GM19455 (cell line): ENCODE results near the gene JKAMP.

Experiments used
- ATAC-seq: cut with Tn5 transposase; IDR thresholded peaks from one replicate; pipeline ENCODE4 v1.9.1; 2021; ENCODE audit not compliant: unreplicated experiment

The JKAMP gene

DNA sequence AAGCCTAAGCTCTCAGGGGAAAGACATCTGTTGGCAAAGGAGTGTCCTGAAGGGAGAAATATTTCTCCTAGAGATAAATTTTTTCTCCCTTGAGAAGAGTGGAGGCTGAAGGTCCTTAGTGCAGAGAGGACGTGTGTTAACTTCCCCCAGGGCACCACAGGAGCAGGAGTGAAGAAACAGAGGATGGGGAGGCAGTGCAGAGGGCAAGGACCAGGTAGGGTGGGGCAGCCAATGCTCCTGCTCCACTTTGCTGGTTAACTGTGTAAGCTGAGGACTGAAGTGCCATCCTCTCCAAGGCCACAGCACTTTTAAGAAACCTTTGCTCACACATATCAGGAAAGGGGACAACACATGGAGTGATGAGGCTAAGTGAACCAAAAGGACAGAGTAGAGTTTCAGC is 4.2 kb upstream of the JKAMP start:
- no peak for ATAC-seq

DNA sequence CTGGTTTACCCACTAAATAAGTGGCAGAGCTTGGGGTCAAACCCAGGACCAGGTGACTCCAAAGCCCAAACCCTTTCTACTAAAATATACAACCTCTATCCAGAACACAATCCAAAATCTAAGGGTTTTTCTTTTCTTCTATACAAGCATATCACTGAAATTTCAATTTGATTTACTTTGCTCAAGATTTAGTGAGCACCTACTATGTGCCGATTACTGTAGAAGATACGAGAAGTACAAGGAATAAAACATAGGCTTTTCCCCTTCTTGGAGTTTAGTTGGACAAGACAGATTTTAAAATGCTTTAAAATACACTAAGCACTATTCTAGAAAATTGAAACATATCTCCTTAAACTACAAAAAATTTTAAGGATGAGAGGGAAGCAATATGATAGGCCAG is 2.9 kb upstream of the JKAMP start:
- ATAC-seq = no peak

DNA sequence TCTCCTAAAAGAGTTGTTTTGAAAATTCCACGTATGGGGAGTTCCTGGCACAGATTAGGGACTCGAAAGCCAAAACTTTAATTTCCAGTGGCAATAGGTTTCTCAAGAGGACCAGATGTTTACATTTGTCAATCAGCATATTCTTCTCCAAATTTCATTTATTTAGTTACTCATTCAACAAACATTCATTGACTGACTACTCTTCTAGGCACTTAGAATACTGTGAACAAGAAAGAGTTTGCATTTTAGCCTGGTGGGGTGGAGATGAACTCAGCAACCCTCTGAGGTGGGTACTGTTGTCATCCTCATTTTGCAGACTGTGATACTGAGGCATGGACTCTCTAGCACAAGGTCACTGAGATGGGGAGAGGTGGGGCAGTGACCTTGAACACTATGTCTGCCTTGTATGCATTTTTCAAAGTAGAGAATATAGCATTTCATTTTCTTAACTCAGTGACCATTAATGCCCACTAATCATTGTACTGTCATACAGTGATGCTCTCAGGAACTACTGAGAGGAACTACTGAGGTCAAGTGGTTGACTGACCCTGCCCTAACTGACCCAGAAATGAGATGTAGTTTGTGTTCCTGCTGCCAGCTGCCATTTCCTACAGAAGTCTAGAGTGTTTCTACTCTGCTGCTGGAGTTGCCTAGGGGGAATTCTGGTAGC is 2.3 kb upstream of the JKAMP start:
- ATAC-seq = no peak

DNA sequence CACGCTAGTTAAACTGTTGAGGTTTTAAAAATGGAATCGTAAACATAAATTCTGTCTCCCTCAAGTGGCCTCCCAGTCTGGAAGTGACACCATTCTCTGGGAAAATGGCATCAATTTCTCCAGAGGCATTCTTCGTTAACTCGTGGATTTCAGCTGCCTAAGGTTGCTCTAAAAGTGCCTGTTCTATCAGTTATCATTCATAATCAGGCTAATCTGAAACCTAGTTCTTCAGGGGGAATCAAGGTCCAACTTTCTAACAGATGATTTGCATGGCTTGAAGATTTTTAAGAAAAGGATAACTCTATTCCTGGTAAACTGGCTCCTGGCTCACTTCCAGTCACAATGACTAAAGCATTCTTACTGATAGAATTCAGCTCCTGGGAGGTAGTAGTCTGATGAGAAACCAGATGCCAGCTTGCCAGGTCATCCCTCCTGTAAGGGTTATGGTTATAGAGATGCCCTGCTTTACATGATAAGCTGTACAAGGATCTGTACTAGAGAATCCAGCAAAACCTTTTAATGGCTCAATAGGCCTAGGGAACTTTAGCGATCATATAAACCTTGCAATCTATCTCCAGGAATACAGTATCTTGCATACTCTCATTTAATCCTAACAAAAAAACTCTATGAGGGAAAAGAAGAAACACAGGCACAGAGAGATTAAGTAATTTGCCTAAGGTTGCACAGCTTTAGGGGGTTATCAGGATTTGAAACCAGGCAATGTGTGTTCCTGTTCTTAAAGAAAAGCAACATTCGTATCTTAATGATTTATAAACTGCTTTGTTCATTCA is 1.6 kb upstream of the JKAMP start:
- ATAC-seq = no peak

DNA sequence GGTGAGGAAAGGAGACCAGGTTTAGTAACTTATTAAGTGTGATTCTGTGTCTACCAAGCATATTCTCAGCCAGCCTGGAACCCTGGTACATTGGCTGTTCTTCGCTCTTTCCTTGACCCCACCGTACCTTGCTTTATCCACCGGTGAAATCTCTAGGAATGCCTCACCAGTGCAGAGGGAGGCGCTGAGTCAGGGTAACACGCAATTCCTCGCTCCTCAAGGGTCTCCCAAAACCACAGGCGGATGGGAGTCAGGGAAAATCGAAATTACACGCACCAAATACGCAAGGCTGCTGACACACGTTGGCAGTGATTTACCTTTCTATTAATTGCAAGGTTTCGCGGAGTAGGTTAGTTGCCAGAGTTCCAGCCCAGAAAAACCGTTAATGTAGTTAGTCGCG is 954 bp upstream of the JKAMP start:
- ATAC-seq = no peak

DNA sequence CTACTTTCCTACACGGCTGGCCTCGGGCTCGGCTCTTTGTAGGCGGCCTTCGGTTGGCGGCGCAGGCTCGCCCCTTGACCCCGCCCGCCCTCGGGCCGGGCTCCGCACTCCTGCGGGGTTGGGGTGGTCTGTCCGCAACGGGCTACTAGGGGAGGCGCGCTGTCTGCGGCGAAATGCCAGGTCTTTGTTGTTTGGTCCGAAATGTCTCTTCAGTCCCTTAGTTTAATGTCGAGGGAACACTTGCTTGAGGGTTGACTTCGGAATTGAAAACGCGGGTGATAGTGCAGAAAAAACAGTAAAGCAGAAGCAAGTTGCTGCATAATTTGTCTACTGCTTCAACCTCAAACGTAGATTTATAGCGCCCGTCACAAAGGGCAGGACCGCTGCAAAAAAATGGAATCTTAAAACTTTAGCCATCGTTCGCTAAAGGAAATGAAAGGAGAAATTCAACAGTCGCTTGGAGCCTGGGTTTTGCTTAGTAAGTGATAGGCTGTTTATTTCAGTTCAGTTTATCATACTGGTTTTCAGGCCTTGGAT is 390 bp downstream of the JKAMP start:
- peak; percentile 54 for ATAC-seq

DNA sequence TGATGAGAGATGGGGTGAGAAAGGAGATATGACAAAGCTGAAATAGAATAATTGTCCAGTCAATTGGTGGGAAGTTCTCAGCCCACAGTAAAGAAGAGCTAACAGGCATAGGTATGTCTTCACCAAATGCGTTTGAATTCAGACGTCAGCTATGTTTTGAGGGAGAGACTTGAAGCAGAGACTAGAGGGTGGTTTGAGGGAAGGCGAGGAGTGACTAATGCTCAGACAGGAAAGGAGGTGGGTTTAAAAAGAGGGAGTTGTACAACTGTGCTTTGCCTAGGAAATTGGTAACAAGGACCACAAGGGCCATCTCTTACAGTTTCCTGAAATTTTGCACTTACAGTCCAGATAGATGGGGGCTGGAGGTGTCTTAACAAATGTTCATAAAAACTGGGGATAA is 6.4 kb downstream of the JKAMP start:
- ATAC-seq = no peak

DNA sequence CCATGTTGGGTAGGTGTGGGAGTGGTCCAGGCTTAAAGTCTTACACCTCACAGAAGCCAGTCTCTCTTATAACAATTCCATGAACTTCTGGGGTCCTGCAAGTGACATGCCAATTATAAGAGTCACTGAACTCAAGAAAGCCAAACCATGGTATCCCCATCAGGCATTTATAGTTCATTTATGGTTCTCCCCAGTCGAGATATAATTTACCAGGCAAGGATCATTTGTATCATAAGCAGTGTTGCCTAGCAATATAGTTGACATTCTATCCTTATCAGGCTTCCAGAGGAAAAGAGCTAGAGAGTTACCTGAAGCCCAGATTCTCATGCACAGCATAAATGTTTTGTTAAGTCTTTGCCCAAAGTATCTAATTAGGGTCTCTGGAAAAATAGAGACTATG is 8.1 kb downstream of the JKAMP start:
- ATAC-seq = no peak

DNA sequence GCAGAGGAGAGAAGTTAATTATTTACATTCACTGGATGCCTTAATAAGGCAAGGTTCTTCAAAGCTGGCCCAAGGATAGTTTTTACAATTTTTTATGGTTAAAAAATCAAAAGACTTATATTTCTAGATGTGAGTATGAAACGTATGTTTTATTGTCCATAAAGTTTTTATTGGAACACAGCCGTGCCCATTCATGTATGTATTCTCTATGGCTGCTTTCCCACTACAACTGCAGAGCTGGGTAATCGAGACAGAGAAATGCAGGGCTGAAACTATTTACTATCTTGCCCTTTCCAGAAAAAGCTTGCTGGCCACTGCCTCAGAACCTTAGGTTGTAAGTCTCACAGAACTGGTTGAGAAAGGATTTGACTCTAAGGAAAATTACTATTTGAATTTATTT is 16.4 kb downstream of the JKAMP start:
- ATAC-seq = no peak

DNA sequence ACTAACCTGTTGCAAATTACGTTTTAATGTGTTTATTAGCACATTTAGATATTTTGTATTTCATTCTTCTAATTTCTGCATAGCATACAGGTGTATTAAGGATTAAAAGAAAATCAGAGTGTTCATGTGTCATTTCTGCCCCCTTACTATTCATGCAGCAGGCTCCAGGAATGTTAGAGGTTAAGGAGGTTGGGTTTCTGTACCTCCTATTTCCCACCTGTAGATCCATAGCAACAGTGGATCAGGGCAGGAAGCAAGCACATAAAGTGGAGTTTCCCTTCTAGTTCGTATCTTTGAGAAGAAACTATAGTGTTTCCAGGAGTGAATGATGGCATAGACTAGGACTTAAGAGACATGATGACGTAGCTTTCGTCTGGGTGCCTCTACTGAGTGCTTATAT is 18.9 kb downstream of the JKAMP start:
- ATAC-seq = no peak

DNA sequence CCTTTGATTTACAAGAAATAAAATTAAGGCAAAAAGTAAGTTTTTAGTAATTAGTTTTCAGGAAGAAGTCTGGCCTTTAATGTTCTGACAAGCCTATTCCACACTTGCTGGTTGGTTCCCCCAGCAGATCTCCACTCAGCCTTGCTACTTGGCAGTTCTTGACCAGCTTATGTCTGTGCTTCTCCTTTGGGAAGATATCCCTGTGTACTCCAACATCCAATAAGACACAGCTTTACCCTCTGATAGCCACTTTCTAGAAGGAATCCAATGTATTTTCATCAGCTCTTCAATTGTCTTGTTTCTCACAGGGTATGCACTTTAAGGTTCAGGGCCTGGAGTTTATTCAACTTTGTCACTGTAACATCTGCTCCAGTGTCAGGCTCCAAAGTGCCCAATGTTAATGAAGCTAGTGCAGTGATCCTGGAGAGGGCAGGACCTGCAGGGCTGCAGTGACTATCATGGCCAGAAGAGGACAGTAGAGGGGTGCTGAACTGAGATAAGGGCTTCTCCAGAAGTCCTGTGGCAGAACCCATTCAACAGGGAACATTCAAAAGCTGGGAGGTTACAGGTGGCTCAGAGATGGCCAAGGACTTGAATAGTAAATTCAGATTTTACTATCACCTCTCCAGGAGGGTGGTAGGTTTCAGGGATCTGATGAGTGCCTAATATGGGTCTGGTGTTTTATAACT is 22.9 kb downstream of the JKAMP start:
- ATAC-seq = peak; percentile 81

DNA sequence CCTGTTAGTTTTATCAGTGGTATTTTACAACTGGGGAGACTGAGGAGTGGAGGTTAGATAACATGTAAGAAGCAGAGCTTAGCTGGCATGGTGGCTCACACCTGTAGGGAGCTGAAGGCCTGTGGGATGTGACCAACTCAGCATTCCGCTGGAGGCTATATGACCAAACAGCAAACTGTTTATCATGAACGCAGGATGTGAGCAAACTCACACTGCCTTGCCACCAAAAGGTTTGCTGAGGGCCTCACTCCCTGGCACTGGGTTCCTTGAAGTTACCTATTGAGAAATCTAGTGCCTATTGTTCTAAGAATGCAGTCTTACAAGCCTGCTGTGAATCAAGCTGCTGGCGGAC is 23.4 kb downstream of the JKAMP start:
- ATAC-seq = peak; percentile 14

DNA sequence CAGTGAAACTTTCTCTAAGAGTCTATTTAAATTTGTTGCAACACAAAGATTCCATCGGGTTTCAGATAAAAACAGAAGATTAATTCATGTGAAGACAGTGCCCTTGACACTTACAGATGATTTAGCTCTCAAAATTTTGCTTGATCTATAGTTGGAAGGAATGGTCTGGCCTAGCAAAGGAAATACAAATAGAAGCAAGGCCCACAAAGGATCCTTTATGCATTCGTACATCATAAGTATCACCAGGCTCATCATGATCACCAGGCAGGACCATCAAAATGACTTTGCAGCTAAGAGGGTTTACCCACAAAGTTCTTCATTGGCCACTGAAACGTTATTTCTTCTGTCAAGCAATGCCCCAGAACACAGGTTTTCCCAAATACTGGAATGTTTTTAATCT is 24.8 kb downstream of the JKAMP start:
- no peak for ATAC-seq

DNA sequence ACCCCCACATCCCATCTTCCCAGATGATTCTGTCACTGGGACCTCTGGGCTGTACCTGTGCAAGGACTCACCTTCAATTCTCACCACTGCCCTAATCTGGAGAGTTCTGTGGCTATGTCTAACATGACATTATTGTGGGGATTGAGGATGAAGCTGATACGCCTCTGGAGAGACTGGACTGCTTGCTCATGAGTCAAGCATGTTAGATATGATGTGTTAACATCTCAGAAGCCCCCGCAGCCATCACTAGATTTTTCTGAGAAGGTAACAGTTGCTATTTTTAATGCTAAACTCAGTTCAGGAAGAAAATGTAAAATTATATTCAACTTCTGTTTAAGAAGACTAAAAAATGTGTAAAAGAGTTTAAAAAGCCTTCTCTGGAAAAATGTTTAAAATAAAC is 25.7 kb downstream of the JKAMP start:
- no peak for ATAC-seq

DNA sequence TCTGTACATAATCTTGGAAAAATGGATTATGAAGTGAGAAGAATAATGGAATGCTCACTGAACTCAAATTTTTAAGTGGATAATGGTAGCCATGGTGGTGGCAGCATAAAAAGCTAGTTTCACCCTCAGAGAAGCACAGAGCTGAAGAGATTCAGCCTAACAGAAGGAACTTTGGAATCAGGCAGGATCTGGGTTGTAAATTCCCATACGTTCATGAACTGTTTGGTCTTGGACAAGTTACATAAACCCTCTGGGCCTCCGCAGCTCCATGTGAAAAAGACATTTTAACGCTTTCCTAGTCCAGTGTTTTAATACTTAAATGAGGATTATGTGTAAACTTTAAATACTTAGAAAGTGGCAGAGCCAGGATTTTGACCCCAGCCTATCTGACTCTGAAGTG is 26.6 kb downstream of the JKAMP start:
- ATAC-seq = no peak

DNA sequence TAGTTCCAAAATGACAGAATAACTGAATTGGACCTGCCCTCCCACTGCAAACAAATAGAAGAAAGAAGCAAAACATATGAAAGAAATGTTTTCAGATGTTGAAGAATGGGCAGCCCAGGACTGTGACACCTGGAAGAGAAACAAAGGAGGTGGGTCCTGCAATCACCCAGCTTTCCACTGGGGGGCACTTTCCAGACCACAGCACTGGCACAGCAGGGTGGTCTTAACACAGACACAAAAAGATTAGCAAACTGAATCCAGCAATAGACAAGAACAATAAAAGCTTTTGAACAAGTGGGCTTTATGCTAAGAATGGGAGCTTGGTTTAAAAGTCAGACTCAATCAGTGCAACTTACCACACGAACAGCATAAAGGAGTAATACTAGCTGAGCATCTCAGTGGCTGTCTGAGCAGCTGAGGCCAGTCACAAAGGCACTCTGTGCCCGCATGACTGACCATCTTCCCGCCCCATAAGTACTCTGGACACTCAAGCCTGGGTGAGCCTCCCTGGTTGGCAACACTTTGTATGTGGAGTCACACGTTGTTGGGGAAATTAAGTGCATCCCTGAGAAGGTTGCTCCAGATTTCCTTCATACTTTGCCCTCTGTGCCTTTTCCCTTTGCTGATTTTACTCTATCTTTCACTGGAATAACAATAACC is 27.7 kb downstream of the JKAMP start:
- ATAC-seq = no peak

DNA sequence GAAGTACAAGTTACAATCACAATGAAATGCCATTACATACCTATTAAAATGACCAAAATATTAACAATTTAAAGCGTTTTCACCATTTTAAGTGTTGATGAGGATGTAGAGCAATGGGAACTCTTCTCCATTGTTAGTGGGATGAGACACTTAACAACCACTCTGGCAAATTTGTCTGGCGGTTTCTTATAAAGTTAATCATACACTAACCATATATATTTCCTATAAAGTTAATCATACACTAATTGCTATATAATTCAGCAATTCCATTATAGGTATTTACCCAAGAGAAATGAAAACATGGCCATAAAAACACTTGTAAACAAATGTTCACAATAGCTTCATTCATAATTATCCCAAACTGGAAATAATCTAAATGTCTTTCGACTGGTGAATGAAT is 35.9 kb downstream of the JKAMP start:
- ATAC-seq = no peak

DNA sequence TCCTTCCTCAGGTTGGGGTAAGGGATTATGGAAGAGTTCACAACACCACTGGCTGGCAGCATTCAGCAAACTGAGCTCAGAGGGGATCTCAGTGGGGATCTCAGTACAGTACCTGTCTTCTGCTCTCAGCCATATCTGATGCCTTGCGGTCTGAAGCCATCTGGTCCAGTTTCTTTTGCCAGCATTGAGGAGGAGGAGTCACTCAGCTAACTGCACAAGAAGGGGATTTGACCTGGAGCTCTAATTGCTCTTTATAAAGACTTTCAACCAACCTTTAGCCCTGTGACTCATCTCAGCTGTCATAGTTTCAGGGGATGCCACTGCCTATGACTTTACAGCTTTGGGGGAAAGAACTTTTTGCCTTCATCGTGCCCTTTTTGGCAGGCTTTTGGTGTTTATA is 44.9 kb downstream of the JKAMP start:
- no peak for ATAC-seq

DNA sequence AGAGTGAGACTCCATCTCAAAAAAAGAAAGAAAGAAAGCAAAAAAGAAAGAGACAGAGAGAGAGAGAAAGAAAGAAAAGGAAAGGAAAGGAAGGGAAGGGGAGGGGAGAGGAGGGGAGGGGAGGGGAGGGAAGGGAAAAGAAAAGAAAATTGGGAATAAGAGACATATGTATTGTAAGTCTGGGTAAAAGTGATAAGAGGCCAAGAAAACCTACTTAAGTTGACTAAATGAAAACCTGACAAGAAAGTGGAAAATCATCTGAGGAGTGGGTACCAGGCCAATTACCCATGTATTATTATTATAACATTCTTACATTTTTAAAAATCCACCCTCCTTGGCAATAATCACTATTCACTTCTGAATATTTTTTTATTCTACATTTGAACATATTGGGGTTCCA is 46.0 kb downstream of the JKAMP start:
- ATAC-seq = no peak

DNA sequence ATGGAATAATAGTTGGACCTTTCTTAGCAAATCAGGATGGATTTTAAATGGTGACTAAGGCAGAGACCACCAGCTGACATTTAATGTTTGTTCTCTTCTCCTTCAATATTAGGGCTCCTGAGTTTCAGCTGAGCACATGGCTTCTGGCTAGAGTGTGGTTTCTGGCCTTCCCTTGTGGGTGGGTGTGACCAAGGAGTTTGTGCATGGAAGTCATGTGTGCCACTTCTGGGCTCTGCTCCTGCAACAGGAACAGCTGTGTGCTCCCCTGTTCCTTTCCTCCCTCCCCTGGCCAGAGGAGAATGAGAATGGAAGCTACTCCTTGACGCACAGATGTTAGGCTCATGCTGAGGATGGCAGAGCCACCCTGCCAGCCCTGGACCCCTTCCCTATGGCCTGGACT is 48.1 kb downstream of the JKAMP start:
- ATAC-seq = no peak

DNA sequence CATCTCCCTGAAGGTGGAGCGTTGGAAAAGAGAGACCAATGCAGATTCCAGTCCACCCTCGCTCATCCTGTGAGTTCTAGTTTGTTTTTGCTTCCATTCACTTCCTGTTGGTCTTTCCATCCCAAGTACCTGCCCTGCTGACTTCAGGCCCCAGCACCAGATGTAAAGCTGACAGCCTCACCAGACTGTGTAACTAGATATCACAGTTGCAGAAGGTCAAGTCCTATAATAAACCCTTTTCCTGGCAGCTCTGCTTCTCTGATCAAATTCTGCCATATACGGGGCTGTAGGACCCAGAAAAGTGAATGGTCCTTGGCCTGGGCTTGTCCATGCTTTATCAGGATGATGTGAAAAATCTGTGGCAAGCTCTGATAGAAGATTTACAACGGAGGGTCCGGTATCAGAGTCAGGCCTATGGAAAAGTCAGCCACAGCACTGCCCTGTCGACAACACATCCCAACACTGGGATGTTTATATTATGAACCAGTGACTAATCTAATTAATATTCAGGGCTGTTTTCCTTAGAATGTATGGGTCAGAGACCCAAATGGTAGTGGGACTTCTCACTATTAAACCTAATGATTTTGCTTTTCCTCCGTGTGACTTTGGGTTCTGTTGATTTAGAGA is 50.2 kb downstream of the JKAMP start:
- no peak for ATAC-seq
